ENCODE measurements around the gene MRPL20.

DNA sequence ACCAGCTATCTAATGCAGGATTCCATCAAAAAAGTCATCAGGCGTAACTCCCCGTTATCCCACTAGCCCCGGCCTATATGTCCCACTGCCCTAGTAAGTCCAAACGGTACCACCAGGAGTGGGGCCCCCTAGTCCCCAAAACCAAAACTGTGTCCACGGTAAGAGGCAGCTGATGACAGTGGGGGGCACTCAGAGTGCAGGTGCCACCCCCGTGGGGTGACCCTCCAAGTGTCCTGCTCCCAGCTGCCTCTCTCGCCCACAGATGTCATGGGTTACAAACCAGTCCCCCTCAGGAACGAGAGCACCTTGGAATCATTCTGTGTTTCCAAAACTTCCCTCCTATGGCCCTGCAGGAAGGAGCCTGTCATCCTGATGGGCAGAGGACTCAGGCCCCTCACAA lies 21.2 kb downstream of the MRPL20 start:
- no peak for TF ChIP-seq TAF1 (IDR thresholded peaks at IDR 0.05; ENCODE audit: low read depth)
- TF ChIP-seq, protein P1, sequence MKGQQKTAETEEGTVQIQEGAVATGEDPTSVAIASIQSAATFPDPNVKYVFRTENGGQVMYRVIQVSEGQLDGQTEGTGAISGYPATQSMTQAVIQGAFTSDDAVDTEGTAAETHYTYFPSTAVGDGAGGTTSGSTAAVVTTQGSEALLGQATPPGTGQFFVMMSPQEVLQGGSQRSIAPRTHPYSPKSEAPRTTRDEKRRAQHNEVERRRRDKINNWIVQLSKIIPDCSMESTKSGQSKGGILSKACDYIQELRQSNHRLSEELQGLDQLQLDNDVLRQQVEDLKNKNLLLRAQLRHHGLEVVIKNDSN (IDR thresholded peaks at IDR 0.05) = no peak
- no peak for TF ChIP-seq MAX (IDR thresholded peaks at IDR 0.05)
- no peak for TF ChIP-seq CREB1 (IDR thresholded peaks at IDR 0.05; ENCODE audit: low read depth)
- TF ChIP-seq CEBPB (IDR thresholded peaks at IDR 0.05) = no peak
- no peak for TF ChIP-seq RAD21 (IDR thresholded peaks at IDR 0.05; ENCODE audit: low read depth)
- TF ChIP-seq TEAD4 (IDR thresholded peaks at IDR 0.05) = no peak
- TF ChIP-seq YY1 (IDR thresholded peaks at IDR 0.05; ENCODE audit: low read depth) = no peak
- TF ChIP-seq EP300 (IDR thresholded peaks at IDR 0.05; ENCODE audit: borderline replicate concordance) = no peak
- TF ChIP-seq FOXM1 (IDR thresholded peaks at IDR 0.05; ENCODE audit: borderline replicate concordance, low read depth) = no peak
- no peak for TF ChIP-seq ZBTB7A (IDR thresholded peaks at IDR 0.05; ENCODE audit: low read depth)
- TF ChIP-seq, protein P2, sequence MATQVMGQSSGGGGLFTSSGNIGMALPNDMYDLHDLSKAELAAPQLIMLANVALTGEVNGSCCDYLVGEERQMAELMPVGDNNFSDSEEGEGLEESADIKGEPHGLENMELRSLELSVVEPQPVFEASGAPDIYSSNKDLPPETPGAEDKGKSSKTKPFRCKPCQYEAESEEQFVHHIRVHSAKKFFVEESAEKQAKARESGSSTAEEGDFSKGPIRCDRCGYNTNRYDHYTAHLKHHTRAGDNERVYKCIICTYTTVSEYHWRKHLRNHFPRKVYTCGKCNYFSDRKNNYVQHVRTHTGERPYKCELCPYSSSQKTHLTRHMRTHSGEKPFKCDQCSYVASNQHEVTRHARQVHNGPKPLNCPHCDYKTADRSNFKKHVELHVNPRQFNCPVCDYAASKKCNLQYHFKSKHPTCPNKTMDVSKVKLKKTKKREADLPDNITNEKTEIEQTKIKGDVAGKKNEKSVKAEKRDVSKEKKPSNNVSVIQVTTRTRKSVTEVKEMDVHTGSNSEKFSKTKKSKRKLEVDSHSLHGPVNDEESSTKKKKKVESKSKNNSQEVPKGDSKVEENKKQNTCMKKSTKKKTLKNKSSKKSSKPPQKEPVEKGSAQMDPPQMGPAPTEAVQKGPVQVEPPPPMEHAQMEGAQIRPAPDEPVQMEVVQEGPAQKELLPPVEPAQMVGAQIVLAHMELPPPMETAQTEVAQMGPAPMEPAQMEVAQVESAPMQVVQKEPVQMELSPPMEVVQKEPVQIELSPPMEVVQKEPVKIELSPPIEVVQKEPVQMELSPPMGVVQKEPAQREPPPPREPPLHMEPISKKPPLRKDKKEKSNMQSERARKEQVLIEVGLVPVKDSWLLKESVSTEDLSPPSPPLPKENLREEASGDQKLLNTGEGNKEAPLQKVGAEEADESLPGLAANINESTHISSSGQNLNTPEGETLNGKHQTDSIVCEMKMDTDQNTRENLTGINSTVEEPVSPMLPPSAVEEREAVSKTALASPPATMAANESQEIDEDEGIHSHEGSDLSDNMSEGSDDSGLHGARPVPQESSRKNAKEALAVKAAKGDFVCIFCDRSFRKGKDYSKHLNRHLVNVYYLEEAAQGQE (IDR thresholded peaks at IDR 0.05; ENCODE audit: low read depth) = no peak

All from Ishikawa (cell line).